HG02981 (cell line): Measurements from ENCODE around the gene CABP4.
A peak's percentile ranks its signal among the peaks of the same experiment; 100 is the strongest.

Experiments
- ATAC-seq: cut with Tn5 transposase; IDR thresholded peaks from one replicate; pipeline ENCODE4 v1.9.1; 2021; ENCODE audit warnings: mild to moderate bottlenecking, moderate library complexity; ENCODE audit not compliant: unreplicated experiment

CABP4 gene

GRCh38 chr11:67507242-67507863, 52.2 kb downstream of the CABP4 start:
- ATAC-seq, result no peak

- peak; percentile 78 for ATAC-seq
Measured at GRCh38 chr11:67507864-67508485, 52.8 kb downstream of the CABP4 start, which contains the start of gene CDK2AP2. TSS of gene CDK2AP2 (minus strand) at chr11:67508162. CDS start at chr11:67508082, 80 bp downstream.

GRCh38 chr11:67508486-67509121, 53.5 kb downstream of the CABP4 start:
- peak; percentile 33 for ATAC-seq

GRCh38 chr11:67510023-67510345, 54.8 kb downstream of the CABP4 start:
- no peak for ATAC-seq
